ENCODE results near the gene TMBIM4.

The TMBIM4 gene

GRCh38 chr12:66092559-66093269 is 77.1 kb downstream of the TMBIM4 start:
- no peak for DNase-seq (ENCODE audit: low read depth in 3 of 3)

GRCh38 chr12:66090157-66090556 is 79.6 kb downstream of the TMBIM4 start:
- DNase-seq (ENCODE audit: low read depth in 3 of 3): no peak

- peak; percentile 18 to 46 (median 29) for DNase-seq (ENCODE audit: low read depth in 3 of 3)
Observed at GRCh38 chr12:66087365-66087943, 82.3 kb downstream of the TMBIM4 start.

GRCh38 chr12:66085998-66086397 is 83.8 kb downstream of the TMBIM4 start:
- no peak for DNase-seq (ENCODE audit: low read depth in 3 of 3)
